Measurements from ENCODE around the gene WDR1. TPM values are rescaled to one million over a fixed set of nuclear protein-coding genes. Genes with fewer than 3 reads are reported as not detected.

Gene WDR1
- total RNA-seq, 1 donor from 2014 or later = 200 TPM

GRCh38 chr4:10040049-10040892 is 76.3 kb downstream of the WDR1 start:
- no peaks in the 10 kb centered on the region for H3K4me1 Mint-ChIP-seq (ENCODE audit: low read depth)
- H3K27ac Mint-ChIP-seq = no peak overlapping the region
- no peak for DNase-seq (ENCODE audit: low spot score, unreplicated experiment)
- peaks cover 7% of the 10 kb centered on the region for H3K9me3 Mint-ChIP-seq (ENCODE audit: low read depth)
- peaks cover 2% of the 10 kb centered on the region for H3K36me3 Mint-ChIP-seq (ENCODE audit: insufficient read depth)
- H3K4me3 Mint-ChIP-seq (ENCODE audit: low read depth) = no peak overlapping the region
- H3K27me3 Mint-ChIP-seq = peaks cover 3% of the 10 kb centered on the region
- no peak for TF ChIP-seq CTCF (IDR thresholded peaks at IDR 0.05; ENCODE audit: unreplicated experiment)

- H3K27me3 Mint-ChIP-seq = peaks cover 6% of the 10 kb centered on the region
- DNase-seq (ENCODE audit: low spot score, unreplicated experiment) = no peak
- no peaks in the 10 kb centered on the region for H3K9me3 Mint-ChIP-seq (ENCODE audit: low read depth)
- H3K36me3 Mint-ChIP-seq (ENCODE audit: insufficient read depth) = no peaks in the 10 kb centered on the region
- no peak for TF ChIP-seq CTCF (IDR thresholded peaks at IDR 0.05; ENCODE audit: unreplicated experiment)
- no peak overlapping the region for H3K4me3 Mint-ChIP-seq (ENCODE audit: low read depth)
- peaks cover 14% of the 10 kb centered on the region for H3K4me1 Mint-ChIP-seq (ENCODE audit: low read depth)
- H3K27ac Mint-ChIP-seq = no peak overlapping the region
Observed at GRCh38 chr4:10036807-10037342, 79.7 kb downstream of the WDR1 start.

GRCh38 chr4:10035130-10035529 is 81.5 kb downstream of the WDR1 start:
- peaks cover 28% of the 10 kb centered on the region for H3K4me1 Mint-ChIP-seq (ENCODE audit: low read depth)
- no peaks in the 10 kb centered on the region for H3K9me3 Mint-ChIP-seq (ENCODE audit: low read depth)
- DNase-seq (ENCODE audit: low spot score, unreplicated experiment) = no peak
- no peaks in the 10 kb centered on the region for H3K36me3 Mint-ChIP-seq (ENCODE audit: insufficient read depth)
- H3K27ac Mint-ChIP-seq = no peak overlapping the region
- H3K4me3 Mint-ChIP-seq (ENCODE audit: low read depth) = no peak overlapping the region
- peaks cover 6% of the 10 kb centered on the region for H3K27me3 Mint-ChIP-seq
- no peak for TF ChIP-seq CTCF (IDR thresholded peaks at IDR 0.05; ENCODE audit: unreplicated experiment)

GRCh38 chr4:10034612-10035104 is 81.9 kb downstream of the WDR1 start:
- Mint-ChIP-seq H3K27ac (no peak overlapping the region), H3K27me3 (peaks cover 6% of the 10 kb centered on the region), H3K9me3 (ENCODE audit: low read depth) (no peaks in the 10 kb centered on the region), H3K4me1 (ENCODE audit: low read depth) (peaks cover 28% of the 10 kb centered on the region), H3K4me3 (ENCODE audit: low read depth) (no peak overlapping the region), H3K36me3 (ENCODE audit: insufficient read depth) (no peaks in the 10 kb centered on the region)
- TF ChIP-seq CTCF (IDR thresholded peaks at IDR 0.05; ENCODE audit: unreplicated experiment) = no peak
- DNase-seq (ENCODE audit: low spot score, unreplicated experiment) = no peak

- H3K4me3 Mint-ChIP-seq (ENCODE audit: low read depth) = no peak overlapping the region
- H3K9me3 Mint-ChIP-seq (ENCODE audit: low read depth) = no peaks in the 10 kb centered on the region
- peaks cover 28% of the 10 kb centered on the region for H3K4me1 Mint-ChIP-seq (ENCODE audit: low read depth)
- DNase-seq (ENCODE audit: low spot score, unreplicated experiment) = no peak
- H3K27me3 Mint-ChIP-seq = peaks cover 3% of the 10 kb centered on the region
- TF ChIP-seq CTCF (IDR thresholded peaks at IDR 0.05; ENCODE audit: unreplicated experiment) = no peak
- no peaks in the 10 kb centered on the region for H3K36me3 Mint-ChIP-seq (ENCODE audit: insufficient read depth)
- H3K27ac Mint-ChIP-seq = no peak overlapping the region
Observed at GRCh38 chr4:10034136-10034535, 82.5 kb downstream of the WDR1 start.
